ENCODE measurements around the gene MCUB.

DNA sequence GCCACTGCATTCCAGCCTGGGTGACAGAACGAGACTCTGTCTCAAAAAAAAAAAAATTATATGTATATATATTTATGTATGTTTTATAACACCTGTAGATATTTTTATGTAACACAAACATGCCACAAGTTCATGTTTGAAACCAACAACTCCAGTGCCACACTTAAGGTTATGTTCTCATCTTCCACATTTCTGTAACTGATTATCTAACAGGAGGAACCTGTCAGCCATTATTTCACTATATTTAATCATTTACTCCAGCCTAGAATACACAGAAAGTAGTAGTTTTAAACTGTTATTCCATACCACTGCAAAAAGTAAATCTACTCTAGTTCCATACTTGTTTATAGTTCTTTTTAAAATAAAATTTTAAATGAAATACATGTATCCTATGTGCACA lies 32.3 kb downstream of the MCUB start:
- no peak for TF ChIP-seq GATA2 (IDR thresholded peaks at IDR 0.05; ENCODE audit: low read depth, low read length)
- no peak for TF ChIP-seq GATA3 (IDR thresholded peaks at IDR 0.05; ENCODE audit: low read depth, low read length)
